ENCODE measurements around the gene ADSS1. TPM values are rescaled to one million over a fixed set of nuclear protein-coding genes. Genes with fewer than 3 reads are reported as not detected.

ADSS1 gene
- total RNA-seq, 1 experiment from 2014 or later = 9.9 TPM

DNA sequence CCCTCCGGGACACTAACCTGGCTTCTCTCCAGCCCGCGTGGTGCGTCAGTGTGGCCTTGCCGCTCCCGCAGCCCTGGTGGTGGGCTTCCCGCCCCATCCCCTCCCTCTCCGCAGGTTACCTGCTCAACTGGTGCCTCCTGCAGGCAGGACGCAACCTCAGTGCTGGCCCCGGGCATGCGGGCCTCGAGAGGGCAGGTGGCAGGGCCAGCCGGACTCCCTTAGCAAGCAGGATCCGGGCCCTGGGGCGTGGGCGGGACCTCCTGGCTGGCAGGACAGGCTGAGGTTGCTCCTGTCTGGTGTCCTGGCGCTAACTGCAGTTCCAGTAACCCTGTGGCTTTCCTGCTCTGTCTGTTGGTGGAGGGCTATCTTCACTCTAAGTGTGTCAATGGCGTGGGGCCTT, 8.6 kb upstream of the ADSS1 start:
- ChIA-PET POLR2A (no interaction called here), RAD21 (ENCODE audit: low non-redundant PET in 1 of 2, low total read pairs in 2 of 2, uncharacterized antibody in 2 of 2, unreplicated experiment in 2 of 2) (no interaction called here), CTCF (interaction anchor here (1.0 kb wide), 1 partner anchor 9 kb away, joined by 3 read pairs; no protein-coding TSS in a partner anchor)
- H4K20me1 ChIP-seq (ENCODE audit: insufficient read depth) = no peaks in the 10 kb centered on the region
- no TSS peak for BruUV-seq (replicated peaks)
- no peak overlapping the region for H2AFZ ChIP-seq (ENCODE audit: low read depth, low read length, poor library complexity, severe bottlenecking)
- H3K4me3 ChIP-seq (replicated peaks in 1 of 2; ENCODE audit: low read depth in 1 of 2, low read length in 2 of 2) = no peak overlapping the region
- H3K9me2 ChIP-seq (ENCODE audit: insufficient read depth) = no peaks in the 10 kb centered on the region
- no peak for TF ChIP-seq RAD21 (IDR thresholded peaks at IDR 0.05; ENCODE audit: low read depth)
- TF ChIP-seq SRF (IDR thresholded peaks at IDR 0.05; ENCODE audit: low read depth) = no peak
- TF ChIP-seq FOSL1 (IDR thresholded peaks at IDR 0.05; ENCODE audit: low read depth) = no peak
- TF ChIP-seq ZNF274 (IDR thresholded peaks at IDR 0.05; ENCODE audit: low read depth, low read length) = no peak
- no peak for TF ChIP-seq CEBPB (IDR thresholded peaks at IDR 0.05; ENCODE audit: low read depth)
- TF ChIP-seq CBX3 (IDR thresholded peaks at IDR 0.05; ENCODE audit: low read depth) = no peak
- H3K36me3 ChIP-seq (ENCODE audit: control insufficient read depth in 1 of 2, insufficient read depth in 2 of 2, low read length in 2 of 2) = peaks cover 6 to 42% of the 10 kb centered on the region in 2 experiments; a peak in 3 of 4 replicates
- H3K9ac ChIP-seq (ENCODE audit: low read length) = no peak overlapping the region
- intact Hi-C loops (cut with micrococcal nuclease) = no loop called here
- H3K9me3 ChIP-seq (ENCODE audit: control insufficient read depth in 1 of 2, insufficient read depth in 1 of 2, low read depth in 1 of 2, low read length in 2 of 2) = no peaks in the 10 kb centered on the region
- ATAC-seq (no peak), DNase-seq (ENCODE audit: low read depth, low spot score) (no peak)
- no peaks in the 10 kb centered on the region for H3K27me3 ChIP-seq (ENCODE audit: insufficient read depth, low read length)
- no peaks in the 10 kb centered on the region for H3K4me1 ChIP-seq (ENCODE audit: control insufficient read depth in 1 of 2, insufficient read depth in 2 of 2, low read length in 2 of 2)
- no peaks in the 10 kb centered on the region for H3K79me2 ChIP-seq (ENCODE audit: insufficient read depth, low read length)
- H3K27ac ChIP-seq (ENCODE audit: low read depth, low read length) = no peak overlapping the region
- H3K4me2 ChIP-seq (ENCODE audit: low read length) = no peak overlapping the region

DNA sequence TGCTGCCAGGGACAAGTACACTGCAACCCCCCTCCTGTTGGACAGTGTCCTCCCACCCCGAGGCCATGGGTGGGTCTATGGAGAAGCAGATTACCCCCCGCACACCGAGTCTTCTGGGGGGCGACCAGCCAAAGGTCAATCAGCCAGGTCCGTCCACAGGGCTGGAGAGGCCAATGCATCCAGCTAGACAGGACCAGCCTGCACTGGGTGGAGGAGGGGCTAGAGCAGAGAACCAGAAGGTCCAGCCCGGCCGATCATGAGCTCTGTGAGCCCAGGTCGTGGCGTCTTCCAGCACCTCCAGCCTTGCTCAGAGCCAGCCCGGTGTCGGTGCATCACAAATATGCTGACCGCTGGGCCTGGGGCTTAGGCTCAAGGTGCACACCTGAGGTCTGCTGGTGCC, 8.2 kb upstream of the ADSS1 start:
- no peak for DNase-seq (ENCODE audit: low read depth, low spot score)
- Histone ChIP-seq H3K4me3 (replicated peaks in 1 of 2; ENCODE audit: low read depth in 1 of 2, low read length in 2 of 2) (no peak overlapping the region), H3K9me2 (ENCODE audit: insufficient read depth) (no peaks in the 10 kb centered on the region), H3K4me1 (ENCODE audit: control insufficient read depth in 1 of 2, insufficient read depth in 2 of 2, low read length in 2 of 2) (no peaks in the 10 kb centered on the region), H3K36me3 (ENCODE audit: control insufficient read depth in 1 of 2, insufficient read depth in 2 of 2, low read length in 2 of 2) (peaks cover 6 to 37% of the 10 kb centered on the region in 2 experiments; a peak in 3 of 4 replicates), H3K27me3 (ENCODE audit: insufficient read depth, low read length) (no peaks in the 10 kb centered on the region), H3K27ac (ENCODE audit: low read depth, low read length) (no peak overlapping the region), H2AFZ (ENCODE audit: low read depth, low read length, poor library complexity, severe bottlenecking) (no peak overlapping the region), H3K4me2 (ENCODE audit: low read length) (no peak overlapping the region), H4K20me1 (ENCODE audit: insufficient read depth) (no peaks in the 10 kb centered on the region), H3K79me2 (ENCODE audit: insufficient read depth, low read length) (no peaks in the 10 kb centered on the region), H3K9me3 (ENCODE audit: control insufficient read depth in 1 of 2, insufficient read depth in 1 of 2, low read depth in 1 of 2, low read length in 2 of 2) (no peaks in the 10 kb centered on the region), H3K9ac (ENCODE audit: low read length) (no peak overlapping the region)
- POLR2A ChIA-PET = no interaction called here
- RAD21 ChIA-PET (ENCODE audit: low non-redundant PET in 1 of 2, low total read pairs in 2 of 2, uncharacterized antibody in 2 of 2, unreplicated experiment in 2 of 2) = no interaction called here
- CTCF ChIA-PET = interaction anchor here (1.0 kb wide), 1 partner anchor 9 kb away, joined by 3 read pairs; no protein-coding TSS in a partner anchor
- no TSS peak for BruUV-seq (replicated peaks)
- ATAC-seq = no peak
- intact Hi-C loops (cut with micrococcal nuclease) = no loop called here
- TF ChIP-seq ZNF274 (IDR thresholded peaks at IDR 0.05; ENCODE audit: low read depth, low read length) = no peak
- TF ChIP-seq POLR2A (IDR thresholded peaks at IDR 0.05; ENCODE audit: borderline replicate concordance, extremely low read depth, insufficient read depth, insufficient read length) = no peak
- TF ChIP-seq, protein P1, sequence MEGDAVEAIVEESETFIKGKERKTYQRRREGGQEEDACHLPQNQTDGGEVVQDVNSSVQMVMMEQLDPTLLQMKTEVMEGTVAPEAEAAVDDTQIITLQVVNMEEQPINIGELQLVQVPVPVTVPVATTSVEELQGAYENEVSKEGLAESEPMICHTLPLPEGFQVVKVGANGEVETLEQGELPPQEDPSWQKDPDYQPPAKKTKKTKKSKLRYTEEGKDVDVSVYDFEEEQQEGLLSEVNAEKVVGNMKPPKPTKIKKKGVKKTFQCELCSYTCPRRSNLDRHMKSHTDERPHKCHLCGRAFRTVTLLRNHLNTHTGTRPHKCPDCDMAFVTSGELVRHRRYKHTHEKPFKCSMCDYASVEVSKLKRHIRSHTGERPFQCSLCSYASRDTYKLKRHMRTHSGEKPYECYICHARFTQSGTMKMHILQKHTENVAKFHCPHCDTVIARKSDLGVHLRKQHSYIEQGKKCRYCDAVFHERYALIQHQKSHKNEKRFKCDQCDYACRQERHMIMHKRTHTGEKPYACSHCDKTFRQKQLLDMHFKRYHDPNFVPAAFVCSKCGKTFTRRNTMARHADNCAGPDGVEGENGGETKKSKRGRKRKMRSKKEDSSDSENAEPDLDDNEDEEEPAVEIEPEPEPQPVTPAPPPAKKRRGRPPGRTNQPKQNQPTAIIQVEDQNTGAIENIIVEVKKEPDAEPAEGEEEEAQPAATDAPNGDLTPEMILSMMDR (IDR thresholded peaks at IDR 0.05 in 2 of 3, conservative IDR thresholded peaks at IDR 0.05 in 1 of 3; ENCODE audit: borderline replicate concordance in 1 of 3, insufficient read depth in 1 of 3, low read depth in 2 of 3, low read length in 2 of 3) = no peak
- no peak for TF ChIP-seq EZH2 (IDR thresholded peaks at IDR 0.05)
- no peak for TF ChIP-seq JUND (IDR thresholded peaks at IDR 0.05)
- TF ChIP-seq, protein P2, sequence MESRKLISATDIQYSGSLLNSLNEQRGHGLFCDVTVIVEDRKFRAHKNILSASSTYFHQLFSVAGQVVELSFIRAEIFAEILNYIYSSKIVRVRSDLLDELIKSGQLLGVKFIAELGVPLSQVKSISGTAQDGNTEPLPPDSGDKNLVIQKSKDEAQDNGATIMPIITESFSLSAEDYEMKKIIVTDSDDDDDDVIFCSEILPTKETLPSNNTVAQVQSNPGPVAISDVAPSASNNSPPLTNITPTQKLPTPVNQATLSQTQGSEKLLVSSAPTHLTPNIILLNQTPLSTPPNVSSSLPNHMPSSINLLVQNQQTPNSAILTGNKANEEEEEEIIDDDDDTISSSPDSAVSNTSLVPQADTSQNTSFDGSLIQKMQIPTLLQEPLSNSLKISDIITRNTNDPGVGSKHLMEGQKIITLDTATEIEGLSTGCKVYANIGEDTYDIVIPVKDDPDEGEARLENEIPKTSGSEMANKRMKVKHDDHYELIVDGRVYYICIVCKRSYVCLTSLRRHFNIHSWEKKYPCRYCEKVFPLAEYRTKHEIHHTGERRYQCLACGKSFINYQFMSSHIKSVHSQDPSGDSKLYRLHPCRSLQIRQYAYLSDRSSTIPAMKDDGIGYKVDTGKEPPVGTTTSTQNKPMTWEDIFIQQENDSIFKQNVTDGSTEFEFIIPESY (IDR thresholded peaks at IDR 0.05; ENCODE audit: extremely low read depth, insufficient replicate concordance, low read length) = no peak
- no peak for TF ChIP-seq CBX3 (IDR thresholded peaks at IDR 0.05; ENCODE audit: low read depth)
- TF ChIP-seq SP1 (IDR thresholded peaks at IDR 0.05; ENCODE audit: low read depth) = no peak
- TF ChIP-seq EGR1 (IDR thresholded peaks at IDR 0.05; ENCODE audit: low read depth) = no peak
- TF ChIP-seq, protein P3, sequence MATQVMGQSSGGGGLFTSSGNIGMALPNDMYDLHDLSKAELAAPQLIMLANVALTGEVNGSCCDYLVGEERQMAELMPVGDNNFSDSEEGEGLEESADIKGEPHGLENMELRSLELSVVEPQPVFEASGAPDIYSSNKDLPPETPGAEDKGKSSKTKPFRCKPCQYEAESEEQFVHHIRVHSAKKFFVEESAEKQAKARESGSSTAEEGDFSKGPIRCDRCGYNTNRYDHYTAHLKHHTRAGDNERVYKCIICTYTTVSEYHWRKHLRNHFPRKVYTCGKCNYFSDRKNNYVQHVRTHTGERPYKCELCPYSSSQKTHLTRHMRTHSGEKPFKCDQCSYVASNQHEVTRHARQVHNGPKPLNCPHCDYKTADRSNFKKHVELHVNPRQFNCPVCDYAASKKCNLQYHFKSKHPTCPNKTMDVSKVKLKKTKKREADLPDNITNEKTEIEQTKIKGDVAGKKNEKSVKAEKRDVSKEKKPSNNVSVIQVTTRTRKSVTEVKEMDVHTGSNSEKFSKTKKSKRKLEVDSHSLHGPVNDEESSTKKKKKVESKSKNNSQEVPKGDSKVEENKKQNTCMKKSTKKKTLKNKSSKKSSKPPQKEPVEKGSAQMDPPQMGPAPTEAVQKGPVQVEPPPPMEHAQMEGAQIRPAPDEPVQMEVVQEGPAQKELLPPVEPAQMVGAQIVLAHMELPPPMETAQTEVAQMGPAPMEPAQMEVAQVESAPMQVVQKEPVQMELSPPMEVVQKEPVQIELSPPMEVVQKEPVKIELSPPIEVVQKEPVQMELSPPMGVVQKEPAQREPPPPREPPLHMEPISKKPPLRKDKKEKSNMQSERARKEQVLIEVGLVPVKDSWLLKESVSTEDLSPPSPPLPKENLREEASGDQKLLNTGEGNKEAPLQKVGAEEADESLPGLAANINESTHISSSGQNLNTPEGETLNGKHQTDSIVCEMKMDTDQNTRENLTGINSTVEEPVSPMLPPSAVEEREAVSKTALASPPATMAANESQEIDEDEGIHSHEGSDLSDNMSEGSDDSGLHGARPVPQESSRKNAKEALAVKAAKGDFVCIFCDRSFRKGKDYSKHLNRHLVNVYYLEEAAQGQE (IDR thresholded peaks at IDR 0.05; ENCODE audit: low read depth) = no peak
